HepG2 (cell line): ENCODE data around the gene HIF1AN. TPM values are rescaled to one million over a fixed set of nuclear protein-coding genes. Genes with fewer than 3 reads are reported as not detected.

Experiments
- ATAC-seq: fragments of 200-7000 bp; cut with Tn5 transposase; 3 replicates; pipeline ENCODE4 v1.9.1; 2020; ENCODE audit warnings: mild to moderate bottlenecking, moderate library complexity
- BruUV-seq: library from RNA; stranded (reverse); fragments of 400-500 nt; replicated peaks from 2 replicates; lab custom pipeline; 2021; lab: Mats Ljungman, UMichigan
- CTCF ChIA-PET: fragments of 300-600 bp; formaldehyde crosslinking; extraction: SDS; loops from one replicate; lab custom pipeline; 2021; ENCODE audit warnings: low total read pairs, inconsistent platforms, low intra/inter-chr PET ratio; lab: Yijun Ruan, JAX
- POLR2A ChIA-PET: fragments of 350-600 bp; sonication (Branson Sonifier 250); formaldehyde crosslinking; loops from one replicate; lab custom pipeline; 2020; ENCODE audit warnings: antibody characterized with exemption, inconsistent platforms; lab: Yijun Ruan, JAX
- DNase-seq: peaks from one replicate; pipeline ENCODE4 v3.0.0-alpha.2; 2015; ENCODE audit warnings: low spot score
- FAIRE-seq: peaks from 3 replicates; lab custom pipeline; 2011; peaks lifted over from hg19 to GRCh38; lab: Jason Lieb, UNC
- H2AFZ ChIP-seq: one replicate; pipeline ENCODE4 v1.6.1; 2011; ENCODE audit warnings: low read length, inconsistent platforms
- H3K27ac ChIP-seq: fragments of 300-600 bp; 3 replicates; pipeline ENCODE4 v1.8.0; 2011; ENCODE audit warnings: mixed run types, mild to moderate bottlenecking, mixed read lengths, low read length, inconsistent platforms; ENCODE audit not compliant: insufficient read depth; ENCODE audit errors: extremely low read length
- H3K27me3 ChIP-seq, 2 experiments: fragments of 200-600 bp in 1 of 2; 2 replicates in 1 of 2; 3 replicates in 1 of 2; pipeline versions ENCODE4 v1.6.0 to v1.8.0; 2011; ENCODE audit warnings: low read length in 2 of 2, mild to moderate bottlenecking in 2 of 2, moderate library complexity in 2 of 2, inconsistent platforms in 1 of 2; ENCODE audit not compliant: insufficient read depth in 2 of 2, control insufficient read depth in 1 of 2
- H3K36me3 ChIP-seq, 2 experiments: fragments of 200-600 bp in 1 of 2; replicated peaks in 1 of 2; 2 replicates in 1 of 2; 3 replicates in 1 of 2; pipeline versions ENCODE4 v1.5.1 to v1.8.0; 2011; ENCODE audit warnings: low read length in 2 of 2, inconsistent platforms in 1 of 2; ENCODE audit not compliant: insufficient read depth in 2 of 2, control insufficient read depth in 1 of 2
- H3K4me1 ChIP-seq: 2 replicates; pipeline ENCODE4 v1.5.1; 2012; ENCODE audit warnings: low read length, inconsistent platforms; ENCODE audit not compliant: insufficient read depth
- H3K4me2 ChIP-seq: 2 replicates; pipeline ENCODE4 v1.6.0; 2011; ENCODE audit warnings: low read depth, low read length, inconsistent platforms
- H3K4me3 ChIP-seq, 3 experiments: fragments of 200-600 bp in 1 of 3; sonication (generic), shearing (Covaris generic) in 1 of 3; replicated peaks in 1 of 3; 2 replicates each; pipeline ENCODE4 v1.5.1; 2011 to 2016; ENCODE audit warnings: low read length in 3 of 3, inconsistent platforms in 2 of 3, low read depth in 2 of 3, mild to moderate bottlenecking in 2 of 3, control low read depth in 1 of 3, mixed read lengths in 1 of 3; ENCODE audit not compliant: insufficient read depth in 1 of 3
- H3K79me2 ChIP-seq: one replicate; pipeline ENCODE4 v1.6.1; 2011; ENCODE audit warnings: low read length, inconsistent platforms; ENCODE audit not compliant: insufficient read depth
- H3K9ac ChIP-seq: 2 replicates; pipeline ENCODE4 v1.6.0; 2011; ENCODE audit warnings: mild to moderate bottlenecking, low read depth, low read length, inconsistent platforms; ENCODE audit not compliant: insufficient read depth
- H3K9me3 ChIP-seq: 2 replicates; pipeline ENCODE4 v1.5.1; 2012; ENCODE audit warnings: mild to moderate bottlenecking, low read length
- H4K20me1 ChIP-seq: 2 replicates; pipeline ENCODE4 v1.6.0; 2011; ENCODE audit warnings: inconsistent platforms, mild to moderate bottlenecking, low read length, moderate library complexity; ENCODE audit not compliant: insufficient read depth
- CBX2 ChIP-seq, 2 experiments: fragments of 200-600 bp in 1 of 2; sonication (generic); formaldehyde crosslinking in 1 of 2; IDR thresholded peaks; 2 replicates each; pipeline versions ENCODE4 v1.7.0 to v1.8.1; 2018 to 2022; ENCODE audit warnings: low read depth in 2 of 2, low read length in 1 of 2, mild to moderate bottlenecking in 1 of 2, missing genetic modification reagents in 1 of 2
- HNRNPUL1 ChIP-seq: fragments of 200-400 bp; formaldehyde crosslinking; IDR thresholded peaks from 2 replicates; pipeline ENCODE4 v1.6.1; 2017; ENCODE audit warnings: low read depth, mild to moderate bottlenecking, low read length, moderate library complexity
- MAFK ChIP-seq, 2 experiments: IDR thresholded peaks in 1 of 2; conservative IDR thresholded peaks in 1 of 2; 2 replicates each; pipeline ENCODE4 v1.6.1; 2011; ENCODE audit warnings: improper control_type of control experiment in 2 of 2, low read length in 2 of 2
- REXO4 ChIP-seq: sonication (generic); formaldehyde crosslinking; IDR thresholded peaks from 2 replicates; pipeline ENCODE4 v1.8.0; 2022; ENCODE audit warnings: missing genetic modification reagents, mild to moderate bottlenecking, borderline replicate concordance
- SIX4 ChIP-seq: sonication (generic); formaldehyde crosslinking; IDR thresholded peaks from 2 replicates; pipeline ENCODE4 v1.4.0; 2020; ENCODE audit warnings: missing genetic modification reagents
- ZIK1 ChIP-seq: sonication (generic); formaldehyde crosslinking; IDR thresholded peaks from 2 replicates; pipeline ENCODE4 v1.5.0; 2020; ENCODE audit warnings: mild to moderate bottlenecking, low read depth, missing genetic modification reagents, borderline replicate concordance
- ZNF333 ChIP-seq: sonication (generic); formaldehyde crosslinking; IDR thresholded peaks from 2 replicates; pipeline ENCODE4 v1.4.0; 2020; ENCODE audit warnings: mild to moderate bottlenecking, missing genetic modification reagents, borderline replicate concordance
- ZSCAN20 ChIP-seq: sonication (generic); formaldehyde crosslinking; IDR thresholded peaks from 2 replicates; pipeline ENCODE4 v1.4.0; 2020; ENCODE audit warnings: missing genetic modification reagents, mild to moderate bottlenecking, borderline replicate concordance
- WGBS: methylation state at CpG from one replicate; pipeline ENCODE4 v1.1.6; 2017; ENCODE audit warnings: low lambda C conversion rate; 5-methylcytosine and 5-hydroxymethylcytosine counted together
- in situ Hi-C: cut with HindIII; loops from 2 replicates; pipeline ENCODE4 v1.10.0; 2017; ENCODE audit warnings: low pct_unique_long_range_greater_than_20kb; ENCODE audit not compliant: extremely low pct_ligation_motif_present
- intact Hi-C: fragments of 100-400 bp; cut with micrococcal nuclease; formaldehyde crosslinking; loops from one replicate; pipeline ENCODE4 v1.10.0; 2022; ENCODE audit not compliant: unreplicated experiment
- polyA plus RNA-seq, 8 experiments: library from polyadenylated mRNA; depleted of rRNA in 3 of 8; stranded (reverse) in 7 of 8; unstranded in 1 of 8; fragments of >200 nt; fragmentation: Illumina TruSeq in 4 of 8; extraction: Trizol in 4 of 8; gene quantifications; 2 replicates each; pipeline versions ENCODE4 v1.2.1 to v1.2.3, GENCODE V29; 2011 to 2016; ENCODE audit warnings: low read depth in 4 of 8, missing spikeins in 1 of 8, mixed read lengths in 1 of 8; ENCODE audit not compliant: insufficient read depth in 1 of 8
- total RNA-seq, 5 experiments: library from RNA; depleted of rRNA; stranded (reverse); fragments of >200 nt; fragmentation: Illumina TruSeq; extraction: Trizol; gene quantifications; 2 replicates each; pipeline ENCODE4 v1.2.3, GENCODE V29; 2016; ENCODE audit warnings: low read depth in 1 of 5
- TF ChIP-seq, protein P1 (sequence below): sonication (generic); formaldehyde crosslinking; IDR thresholded peaks from 2 replicates; pipeline ENCODE4 v1.5.0; 2020; ENCODE audit warnings: mild to moderate bottlenecking, missing genetic modification reagents, borderline replicate concordance

The HIF1AN gene
- total and polyA plus RNA-seq, 2 of the 13 experiments (the other 11 are each of a cell fraction or from before 2014, with no cell fraction given), result 8.6 to 10.7 TPM

DNA sequence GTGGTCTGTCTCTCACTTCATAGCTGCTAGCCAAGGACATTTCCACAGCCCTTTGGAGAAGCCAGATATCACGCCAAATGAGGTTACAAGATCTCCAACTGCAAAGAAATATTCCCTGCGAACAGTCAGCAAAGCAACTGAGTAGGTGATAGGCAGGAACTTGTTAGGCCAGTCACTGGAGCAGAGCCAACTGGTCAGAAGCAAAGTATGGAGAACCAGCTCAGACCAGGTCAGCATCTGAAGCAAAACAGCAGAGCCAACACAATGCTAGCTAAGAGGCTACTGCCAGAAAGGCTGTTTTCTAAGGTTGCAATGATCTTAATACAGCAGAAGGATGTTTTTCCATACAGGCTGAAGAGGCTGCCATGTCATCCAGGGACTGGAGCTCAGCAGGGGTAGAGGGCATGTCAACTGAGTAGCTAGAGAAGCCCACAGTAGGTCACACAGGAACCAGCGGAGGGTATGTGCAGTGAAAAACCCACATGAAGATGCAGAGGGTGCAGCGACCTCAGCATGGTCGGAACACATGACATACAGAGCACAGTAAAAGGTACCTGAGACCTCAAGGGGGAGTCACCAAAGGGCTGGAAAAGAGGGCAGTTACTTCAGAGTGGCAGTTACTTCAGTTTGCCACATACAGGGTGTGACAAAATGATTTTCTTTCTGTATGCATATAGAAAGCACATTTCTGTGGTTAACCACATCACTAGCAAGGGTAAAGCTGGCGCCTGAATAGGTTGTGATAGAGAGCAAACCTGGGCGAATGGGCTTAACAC lies 25.0 kb upstream of the HIF1AN start:
- Histone ChIP-seq H3K27me3 (no peaks in the 10 kb centered on the region), H4K20me1 (no peaks in the 10 kb centered on the region), H3K36me3 (no peaks in the 10 kb centered on the region), H3K9me3 (no peaks in the 10 kb centered on the region), H3K4me1 (no peaks in the 10 kb centered on the region), H3K27ac (no peak overlapping the region), H2AFZ (no peak overlapping the region), H3K79me2 (no peaks in the 10 kb centered on the region), H3K4me2 (no peak overlapping the region), H3K4me3 (no peak overlapping the region), H3K9ac (no peak overlapping the region)
- FAIRE-seq, result no peak
- ChIA-PET CTCF (no interaction called here), POLR2A (no interaction called here)
- intact Hi-C loops, result no loop called here
- no peak for DNase-seq
- WGBS, result 91% methylated on average over 6 of the region's 7 CpGs
- ATAC-seq, result no peak
- in situ Hi-C loops, result no loop called here
- no TSS peak for BruUV-seq
- TF ChIP-seq REXO4 (CRISPR knock-in tag), result no peak
- TF ChIP-seq, protein P1, sequence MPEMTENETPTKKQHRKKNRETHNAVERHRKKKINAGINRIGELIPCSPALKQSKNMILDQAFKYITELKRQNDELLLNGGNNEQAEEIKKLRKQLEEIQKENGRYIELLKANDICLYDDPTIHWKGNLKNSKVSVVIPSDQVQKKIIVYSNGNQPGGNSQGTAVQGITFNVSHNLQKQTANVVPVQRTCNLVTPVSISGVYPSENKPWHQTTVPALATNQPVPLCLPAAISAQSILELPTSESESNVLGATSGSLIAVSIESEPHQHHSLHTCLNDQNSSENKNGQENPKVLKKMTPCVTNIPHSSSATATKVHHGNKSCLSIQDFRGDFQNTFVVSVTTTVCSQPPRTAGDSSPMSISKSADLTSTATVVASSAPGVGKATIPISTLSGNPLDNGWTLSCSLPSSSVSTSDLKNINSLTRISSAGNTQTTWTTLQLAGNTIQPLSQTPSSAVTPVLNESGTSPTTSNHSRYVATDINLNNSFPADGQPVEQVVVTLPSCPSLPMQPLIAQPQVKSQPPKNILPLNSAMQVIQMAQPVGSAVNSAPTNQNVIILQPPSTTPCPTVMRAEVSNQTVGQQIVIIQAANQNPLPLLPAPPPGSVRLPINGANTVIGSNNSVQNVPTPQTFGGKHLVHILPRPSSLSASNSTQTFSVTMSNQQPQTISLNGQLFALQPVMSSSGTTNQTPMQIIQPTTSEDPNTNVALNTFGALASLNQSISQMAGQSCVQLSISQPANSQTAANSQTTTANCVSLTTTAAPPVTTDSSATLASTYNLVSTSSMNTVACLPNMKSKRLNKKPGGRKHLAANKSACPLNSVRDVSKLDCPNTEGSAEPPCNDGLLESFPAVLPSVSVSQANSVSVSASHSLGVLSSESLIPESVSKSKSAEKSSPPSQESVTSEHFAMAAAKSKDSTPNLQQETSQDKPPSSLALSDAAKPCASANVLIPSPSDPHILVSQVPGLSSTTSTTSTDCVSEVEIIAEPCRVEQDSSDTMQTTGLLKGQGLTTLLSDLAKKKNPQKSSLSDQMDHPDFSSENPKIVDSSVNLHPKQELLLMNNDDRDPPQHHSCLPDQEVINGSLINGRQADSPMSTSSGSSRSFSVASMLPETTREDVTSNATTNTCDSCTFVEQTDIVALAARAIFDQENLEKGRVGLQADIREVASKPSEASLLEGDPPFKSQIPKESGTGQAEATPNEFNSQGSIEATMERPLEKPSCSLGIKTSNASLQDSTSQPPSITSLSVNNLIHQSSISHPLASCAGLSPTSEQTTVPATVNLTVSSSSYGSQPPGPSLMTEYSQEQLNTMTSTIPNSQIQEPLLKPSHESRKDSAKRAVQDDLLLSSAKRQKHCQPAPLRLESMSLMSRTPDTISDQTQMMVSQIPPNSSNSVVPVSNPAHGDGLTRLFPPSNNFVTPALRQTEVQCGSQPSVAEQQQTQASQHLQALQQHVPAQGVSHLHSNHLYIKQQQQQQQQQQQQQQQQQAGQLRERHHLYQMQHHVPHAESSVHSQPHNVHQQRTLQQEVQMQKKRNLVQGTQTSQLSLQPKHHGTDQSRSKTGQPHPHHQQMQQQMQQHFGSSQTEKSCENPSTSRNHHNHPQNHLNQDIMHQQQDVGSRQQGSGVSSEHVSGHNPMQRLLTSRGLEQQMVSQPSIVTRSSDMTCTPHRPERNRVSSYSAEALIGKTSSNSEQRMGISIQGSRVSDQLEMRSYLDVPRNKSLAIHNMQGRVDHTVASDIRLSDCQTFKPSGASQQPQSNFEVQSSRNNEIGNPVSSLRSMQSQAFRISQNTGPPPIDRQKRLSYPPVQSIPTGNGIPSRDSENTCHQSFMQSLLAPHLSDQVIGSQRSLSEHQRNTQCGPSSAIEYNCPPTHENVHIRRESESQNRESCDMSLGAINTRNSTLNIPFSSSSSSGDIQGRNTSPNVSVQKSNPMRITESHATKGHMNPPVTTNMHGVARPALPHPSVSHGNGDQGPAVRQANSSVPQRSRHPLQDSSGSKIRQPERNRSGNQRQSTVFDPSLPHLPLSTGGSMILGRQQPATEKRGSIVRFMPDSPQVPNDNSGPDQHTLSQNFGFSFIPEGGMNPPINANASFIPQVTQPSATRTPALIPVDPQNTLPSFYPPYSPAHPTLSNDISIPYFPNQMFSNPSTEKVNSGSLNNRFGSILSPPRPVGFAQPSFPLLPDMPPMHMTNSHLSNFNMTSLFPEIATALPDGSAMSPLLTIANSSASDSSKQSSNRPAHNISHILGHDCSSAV (CRISPR knock-in tag), result no peak
- TF ChIP-seq SIX4, result no peak
- TF ChIP-seq MAFK (conservative IDR thresholded peaks at IDR 0.05 in 1 of 2, IDR thresholded peaks at IDR 0.05 in 1 of 2; ENCODE audit: low read length in 2 of 2), result no peak
- TF ChIP-seq ZIK1, result no peak
- TF ChIP-seq HNRNPUL1, result no peak
- TF ChIP-seq ZSCAN20 (CRISPR knock-in tag), result no peak
- TF ChIP-seq ZNF333 (CRISPR knock-in tag), result no peak
- no peak for TF ChIP-seq CBX2 (IDR thresholded peaks at IDR 0.05; ENCODE audit: low read depth, low read length)
- TF ChIP-seq CBX2 (CRISPR knock-in tag; IDR thresholded peaks at IDR 0.05; ENCODE audit: low read depth), result no peak
